IPS-NIHi11 (cell line): ENCODE data around the gene TREH.
"Not testable (repeated sequence)": the region's sequence is repeated elsewhere in the genome, so short reads cannot be mapped to it uniquely, and the experiment has no call there.

Source experiments
- DNase-seq: peaks from one replicate; pipeline ENCODE4 v3.0.0; 2012; ENCODE audit warnings: mixed read lengths, low spot score

The TREH gene

DNA sequence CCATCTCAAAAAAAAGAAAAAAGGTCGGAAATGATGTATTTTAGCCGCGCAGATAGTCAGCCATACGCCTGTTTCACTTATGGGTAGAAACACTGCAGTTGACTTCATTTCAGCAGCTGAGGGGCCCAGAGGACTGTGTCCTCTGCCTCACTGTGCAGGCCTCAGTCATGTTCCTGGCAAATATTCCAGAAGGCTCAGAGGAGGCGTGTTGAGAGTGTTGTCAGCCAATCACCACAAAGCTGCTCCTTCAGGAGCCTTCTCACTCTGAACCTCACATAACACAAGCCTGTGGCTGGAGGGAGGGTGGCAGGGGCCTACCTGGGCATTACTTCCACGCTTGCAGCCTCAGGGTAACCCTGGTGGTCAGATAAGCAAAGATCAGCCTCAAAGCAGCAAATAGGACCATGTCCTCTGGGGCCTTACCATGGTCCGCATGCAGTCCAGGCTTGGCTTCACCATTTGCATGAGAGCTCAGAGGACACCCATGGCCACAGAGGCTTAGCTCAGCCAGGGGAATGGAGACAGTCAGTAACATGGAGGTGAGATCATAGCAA is 17.3 kb upstream of the TREH start:
- peak; percentile 31 for DNase-seq

DNA sequence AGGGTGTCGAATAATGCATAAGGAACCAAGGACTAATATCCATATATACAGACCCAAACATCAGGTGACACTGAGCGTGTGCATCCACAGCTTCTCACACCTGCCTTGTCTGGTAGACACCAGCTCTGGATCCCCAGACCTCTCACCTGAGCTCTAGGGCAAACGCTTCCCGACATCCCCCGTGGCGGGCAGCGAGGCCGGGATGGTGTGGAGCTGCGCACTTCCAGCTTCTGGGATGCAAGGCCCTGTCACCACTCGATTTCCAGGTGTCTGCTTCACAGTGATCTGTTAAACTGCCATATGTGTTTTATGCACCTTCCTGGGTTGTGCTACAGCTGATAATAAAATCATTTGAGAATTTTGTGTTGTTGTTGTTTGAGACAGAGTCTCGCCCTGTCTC is 15.3 kb upstream of the TREH start:
- DNase-seq = no peak

DNA sequence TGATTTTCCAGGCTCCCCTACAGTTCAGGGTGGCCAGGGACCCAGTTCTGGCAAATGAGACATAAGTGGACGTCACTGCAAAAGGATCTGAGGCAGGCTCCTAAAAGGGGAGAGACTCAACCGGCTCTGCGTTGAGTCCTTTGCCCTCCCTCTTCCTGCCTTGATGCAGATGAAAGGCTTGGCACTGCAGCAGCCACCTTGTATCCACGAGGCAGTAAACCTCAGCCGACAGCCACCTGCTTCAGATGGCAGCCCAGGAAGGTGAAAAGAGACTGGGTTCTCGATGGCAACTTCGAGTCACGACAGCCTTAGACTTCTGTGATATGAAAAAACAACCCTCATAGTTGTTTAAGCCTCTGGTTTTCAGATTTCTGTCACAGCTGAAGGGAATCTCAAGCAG is 14.7 kb upstream of the TREH start:
- no peak for DNase-seq

DNA sequence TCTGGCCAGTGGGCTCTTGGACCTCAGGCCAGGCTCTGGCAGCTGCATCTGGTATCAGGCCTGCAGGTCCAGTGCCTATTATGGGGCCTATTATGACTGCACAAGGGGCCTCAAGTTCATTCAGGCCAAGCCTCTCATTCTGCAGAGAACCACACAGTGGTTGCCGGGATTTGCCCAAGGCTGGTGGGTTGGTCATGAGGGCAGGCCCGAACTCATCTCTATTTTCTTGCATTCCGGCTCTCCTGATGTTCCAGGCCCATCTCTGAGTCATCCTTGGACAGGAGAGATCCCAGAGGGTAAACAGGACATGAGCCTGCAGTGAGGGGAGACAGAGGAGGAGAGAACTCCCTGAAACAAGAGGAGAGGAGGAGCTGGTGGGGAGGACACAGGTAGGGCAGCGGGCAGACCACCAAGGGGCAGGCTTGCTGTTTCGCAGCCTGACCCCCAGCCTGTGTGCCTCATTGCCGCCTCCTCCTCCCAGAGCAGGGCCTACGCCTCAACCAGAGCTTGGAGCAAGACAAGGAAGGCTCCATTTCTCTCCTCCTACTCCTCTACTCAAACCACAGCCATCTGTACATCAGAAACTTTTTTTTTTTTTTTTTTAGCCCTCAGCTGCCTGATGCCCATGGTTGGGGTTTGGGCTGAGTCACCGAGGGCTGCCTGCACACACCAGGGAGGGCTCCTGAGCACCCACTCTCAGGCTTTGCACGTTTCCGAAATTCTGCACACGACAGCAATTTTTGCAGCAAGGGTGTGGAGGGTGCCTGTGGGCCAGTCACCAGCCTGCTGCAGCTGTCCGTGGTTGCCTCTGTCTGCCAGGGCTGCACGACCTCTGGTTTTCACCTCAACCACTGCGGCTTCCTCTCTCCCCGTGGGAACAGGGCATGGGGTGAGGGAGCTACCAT is 12.7 kb upstream of the TREH start:
- no peak for DNase-seq

DNA sequence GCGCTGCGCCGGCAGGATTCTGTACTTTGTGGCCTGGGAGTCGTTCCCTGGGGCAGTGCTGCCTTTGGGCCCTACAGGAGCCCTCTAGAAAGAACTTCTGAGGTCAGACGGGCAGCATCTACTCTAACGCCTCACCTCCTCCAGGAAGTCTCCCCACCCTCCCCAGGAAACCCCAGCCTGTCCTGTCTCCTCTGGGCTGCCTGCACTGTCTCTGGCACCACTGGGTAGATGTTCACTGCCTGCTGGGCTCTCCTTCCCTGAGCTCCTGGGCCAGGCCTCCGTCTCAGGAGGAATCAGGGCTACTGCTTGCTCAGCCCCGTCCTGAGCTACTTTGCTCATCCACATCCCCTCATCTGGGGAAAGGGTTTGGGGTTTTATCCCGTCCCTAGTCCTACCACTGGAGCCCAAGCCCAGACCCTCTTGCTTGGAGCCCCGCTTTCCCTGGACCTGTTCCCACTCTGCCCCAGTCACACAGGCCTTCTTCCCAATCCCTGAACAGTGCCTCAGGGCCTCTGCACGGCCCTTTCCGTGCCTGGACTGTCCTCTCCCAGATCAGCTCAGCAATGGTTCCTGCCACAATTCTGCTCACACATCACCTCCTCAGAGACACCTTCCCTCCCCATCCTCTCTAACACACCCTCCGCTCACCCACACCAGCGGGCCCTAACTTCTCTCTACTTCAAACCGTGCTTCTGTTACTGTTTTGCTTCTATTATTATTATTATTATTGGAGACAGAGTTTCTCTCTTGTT is 11.3 kb upstream of the TREH start:
- DNase-seq = no peak

DNA sequence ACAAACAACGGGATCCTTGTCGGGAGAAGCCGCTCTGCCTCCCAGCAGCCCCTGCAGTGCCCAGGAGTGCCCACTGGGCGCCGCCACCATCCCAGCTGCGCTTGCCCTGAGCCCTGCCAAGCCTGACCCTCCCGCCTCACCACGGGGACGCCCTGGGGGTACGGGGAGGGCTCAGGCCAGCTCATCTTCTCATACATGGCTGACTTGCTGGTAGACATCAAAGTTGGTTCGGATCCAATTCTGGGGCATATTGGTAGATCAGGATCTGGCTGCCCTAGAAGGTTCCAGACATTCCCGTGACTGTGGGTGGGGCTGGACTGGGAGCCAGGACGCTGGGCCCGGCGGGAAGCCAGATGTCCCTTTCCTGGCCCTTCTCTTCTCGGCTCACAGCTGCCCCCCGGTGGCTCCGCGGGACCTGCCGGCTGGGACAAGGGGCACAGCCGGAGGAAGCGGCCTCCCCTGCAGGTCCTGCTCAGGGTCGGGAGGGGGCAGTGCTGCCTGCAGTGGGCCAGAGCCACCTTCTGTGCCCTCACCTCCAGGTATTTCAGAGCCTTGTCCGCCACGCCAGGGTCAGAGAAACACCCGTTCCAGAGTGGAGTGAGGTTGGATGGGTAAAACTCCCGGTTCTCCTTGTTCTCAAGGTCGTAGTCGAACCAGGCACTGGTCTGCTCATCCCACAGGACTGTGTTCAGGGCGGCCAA is 10.6 kb upstream of the TREH start:
- DNase-seq = peak; percentile 95

DNA sequence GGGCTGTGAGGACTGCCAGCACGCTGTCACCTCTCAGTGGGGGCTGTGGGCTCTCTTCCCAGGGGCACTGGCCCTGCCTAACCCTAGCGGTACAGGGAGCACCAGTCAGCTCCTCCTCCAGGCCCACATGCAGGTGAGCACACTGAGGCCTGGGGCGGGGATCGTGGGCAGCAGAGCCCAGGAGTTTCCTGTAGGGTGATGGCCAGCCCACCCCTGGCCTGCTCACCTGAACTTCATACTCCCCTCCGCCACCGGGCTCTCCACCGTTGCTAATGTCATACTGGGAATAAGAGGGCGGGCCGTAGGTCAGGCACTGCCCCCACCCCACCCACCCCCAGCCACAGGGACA is 10.0 kb upstream of the TREH start:
- DNase-seq = no peak

DNA sequence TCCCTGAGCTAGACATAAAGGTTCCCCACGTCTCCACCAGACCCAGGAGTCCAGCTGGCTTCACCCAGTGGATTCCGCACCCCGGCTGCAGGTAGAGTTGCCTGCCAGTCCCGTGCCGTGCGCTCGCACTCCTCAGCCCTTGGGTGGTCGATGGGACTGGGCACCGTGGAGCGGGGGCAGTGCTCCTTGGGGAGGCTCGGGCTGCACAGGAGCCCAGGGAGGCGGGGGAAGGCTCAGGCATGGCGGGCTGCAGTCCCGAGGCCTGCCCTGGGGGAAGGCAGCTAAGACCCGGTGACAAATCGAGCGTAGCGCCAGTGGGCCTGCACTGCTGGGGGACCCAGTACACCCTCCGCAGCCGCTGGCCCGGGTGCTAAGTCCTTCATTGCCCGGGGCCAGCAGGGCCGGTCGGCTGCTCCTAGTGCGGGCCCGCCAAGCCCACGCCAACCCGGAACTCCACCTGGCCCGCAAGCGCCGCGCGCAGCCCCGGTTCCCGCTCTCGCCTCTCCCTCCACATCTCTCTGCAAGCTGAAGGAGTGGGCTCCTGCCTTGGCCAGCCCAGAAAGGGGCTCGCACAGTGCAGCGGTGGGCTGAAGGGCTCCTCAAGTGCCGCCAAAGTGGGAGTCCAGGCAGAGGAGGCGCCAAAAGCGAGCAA is 9.5 kb upstream of the TREH start:
- DNase-seq = no peak

DNA sequence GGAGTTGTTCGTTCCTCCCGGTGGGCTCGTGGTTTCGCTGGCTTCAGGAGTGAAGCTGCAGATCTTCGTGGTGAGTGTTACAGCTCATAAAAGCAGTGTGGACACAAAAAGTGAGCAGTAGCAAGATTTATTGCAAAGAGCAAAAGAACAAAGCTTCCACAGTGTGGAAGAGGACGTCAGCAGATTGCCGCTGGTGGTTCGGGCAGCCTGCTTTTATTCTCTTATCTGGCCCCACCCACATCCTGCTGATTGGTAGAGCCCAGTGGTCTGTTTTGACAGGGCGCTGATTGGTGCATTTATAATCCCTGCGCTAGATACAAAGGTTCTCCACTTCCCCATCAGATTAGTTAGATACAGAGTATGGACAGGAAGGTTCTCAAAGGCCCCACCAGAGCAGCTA is 8.9 kb upstream of the TREH start:
- DNase-seq = not testable (repeated sequence)

DNA sequence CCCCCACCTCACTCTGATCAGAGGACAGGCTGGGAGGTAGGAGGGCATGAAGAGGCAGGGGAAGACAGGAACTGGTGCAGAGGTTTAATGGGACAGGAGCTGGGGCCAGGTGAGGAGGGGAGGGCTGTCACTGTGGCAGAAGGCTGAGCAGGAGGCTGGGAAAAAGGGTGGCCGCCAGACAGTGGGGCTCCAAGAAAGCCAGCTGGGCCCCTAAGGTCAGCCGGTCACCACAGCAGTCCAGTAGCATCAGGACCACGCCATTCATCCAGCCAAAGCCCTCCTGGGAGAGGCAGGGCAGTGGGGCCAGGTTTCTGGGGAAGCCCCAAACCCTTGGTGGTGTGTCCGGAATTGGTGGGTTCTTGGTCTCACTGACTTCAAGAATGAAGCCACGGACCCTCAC is 8.5 kb upstream of the TREH start:
- DNase-seq = no peak

DNA sequence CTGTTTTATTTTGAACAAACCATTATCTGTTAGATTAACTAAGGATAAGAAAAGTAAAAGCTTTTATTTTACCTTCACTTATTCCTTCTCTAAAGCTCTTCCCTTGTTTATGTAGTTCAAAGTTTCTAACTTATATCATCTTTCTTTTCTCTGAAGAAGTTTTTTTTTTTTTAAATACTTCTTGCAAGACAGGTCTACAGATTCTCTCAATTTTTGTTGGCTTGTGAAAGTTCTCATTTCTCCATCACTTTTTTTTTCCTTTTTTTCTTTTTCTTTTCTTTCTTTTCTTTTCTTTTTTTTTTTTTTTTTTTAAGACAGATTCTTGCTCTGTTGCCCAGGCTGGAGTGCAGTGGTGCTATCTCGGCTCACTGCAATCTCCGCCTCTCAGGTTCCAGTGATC is 4.7 kb upstream of the TREH start:
- DNase-seq = no peak

DNA sequence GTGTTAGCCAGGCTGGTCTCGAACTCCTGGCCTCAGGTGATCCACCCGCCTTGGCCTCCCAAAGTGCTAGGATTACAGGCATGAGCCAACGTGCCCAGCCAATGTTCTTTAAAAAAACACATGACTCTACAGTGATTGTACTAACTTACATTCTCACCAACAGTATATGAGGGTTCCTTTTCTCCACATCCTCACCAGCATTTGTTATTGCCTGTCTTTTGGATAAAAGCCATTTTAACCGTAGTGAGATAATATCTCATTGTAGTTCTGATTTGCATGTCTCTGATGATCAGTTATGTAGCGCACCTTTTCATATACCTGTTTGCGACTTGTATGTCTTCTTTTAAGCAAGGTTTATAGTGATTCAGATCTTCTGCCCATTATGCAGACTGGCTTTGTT is 3.5 kb upstream of the TREH start:
- not testable (repeated sequence) for DNase-seq

DNA sequence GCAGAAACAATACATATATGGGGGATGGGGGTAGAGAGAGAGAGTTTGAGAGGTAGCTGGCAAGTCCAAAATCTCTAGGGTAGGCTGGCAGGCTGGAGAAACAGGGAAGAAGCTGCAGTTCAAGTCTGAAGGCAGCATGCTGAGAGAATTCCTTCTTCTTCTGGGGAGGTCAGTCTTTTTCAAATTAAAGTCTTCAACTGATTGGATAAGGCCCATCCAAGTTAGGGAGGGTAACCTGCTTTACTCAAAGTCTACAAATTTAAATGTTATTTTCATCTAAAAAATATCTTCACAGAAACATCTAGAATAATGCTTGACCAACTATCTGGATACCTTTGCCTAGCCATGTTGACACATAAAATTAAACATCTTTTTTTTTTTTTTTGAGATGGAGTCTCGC is 2.9 kb upstream of the TREH start:
- DNase-seq = no peak

DNA sequence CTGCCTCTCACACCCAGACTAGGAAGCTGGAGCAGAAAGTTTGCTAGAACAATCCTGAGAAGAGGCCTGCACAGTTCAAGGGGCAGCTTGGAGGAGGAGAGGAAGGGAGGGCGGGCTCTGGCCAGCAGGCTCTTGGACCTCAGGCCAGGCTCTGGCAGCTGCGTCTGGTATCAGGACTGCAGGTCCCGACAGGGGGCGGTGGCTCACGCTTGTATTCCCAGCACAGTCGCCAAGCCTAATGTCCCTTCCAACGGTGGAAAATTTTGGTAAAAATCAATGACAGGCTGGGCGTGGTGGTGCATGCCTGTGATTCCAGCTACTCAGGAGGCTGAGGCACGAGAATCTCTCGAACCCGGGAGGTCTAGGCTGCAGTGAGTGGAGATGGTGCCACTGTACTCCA is 542 bp downstream of the TREH start:
- DNase-seq = not testable (repeated sequence)

DNA sequence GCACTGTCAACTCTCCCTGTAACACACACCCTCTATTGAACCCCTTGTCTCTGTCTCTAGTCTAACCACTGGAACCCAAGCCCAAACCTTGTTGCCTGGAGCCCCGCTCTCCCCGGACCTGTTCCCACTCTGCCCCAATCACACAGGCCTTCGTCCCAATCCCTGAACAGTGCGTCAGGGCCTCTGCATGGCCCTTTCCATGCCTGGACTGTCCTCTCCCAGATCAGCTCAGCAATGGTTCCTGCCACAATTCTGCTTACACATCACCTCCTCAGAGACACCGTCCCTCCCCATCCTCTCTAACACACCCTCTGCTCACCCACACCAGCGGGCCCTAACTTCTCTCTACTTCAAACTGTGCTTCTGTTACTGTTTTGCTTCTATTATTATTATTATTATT is 1.5 kb downstream of the TREH start:
- no peak for DNase-seq

DNA sequence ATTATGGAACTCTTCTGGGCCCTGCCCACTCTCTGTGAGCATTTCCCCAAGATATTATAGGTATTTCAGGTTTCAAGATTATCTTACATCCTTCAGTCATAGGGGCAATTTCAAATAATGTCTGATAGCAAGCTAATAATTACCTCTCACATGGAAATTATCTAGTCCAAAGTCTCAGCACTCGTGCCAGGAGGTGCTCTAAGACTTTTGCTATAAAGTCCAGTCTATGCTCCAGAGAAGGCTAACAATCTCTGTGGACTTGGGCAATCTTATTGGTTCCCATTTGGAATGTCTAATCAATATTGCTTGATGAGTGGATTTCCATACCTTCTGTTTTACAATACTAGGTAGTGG is 5.4 kb downstream of the TREH start:
- DNase-seq = no peak

DNA sequence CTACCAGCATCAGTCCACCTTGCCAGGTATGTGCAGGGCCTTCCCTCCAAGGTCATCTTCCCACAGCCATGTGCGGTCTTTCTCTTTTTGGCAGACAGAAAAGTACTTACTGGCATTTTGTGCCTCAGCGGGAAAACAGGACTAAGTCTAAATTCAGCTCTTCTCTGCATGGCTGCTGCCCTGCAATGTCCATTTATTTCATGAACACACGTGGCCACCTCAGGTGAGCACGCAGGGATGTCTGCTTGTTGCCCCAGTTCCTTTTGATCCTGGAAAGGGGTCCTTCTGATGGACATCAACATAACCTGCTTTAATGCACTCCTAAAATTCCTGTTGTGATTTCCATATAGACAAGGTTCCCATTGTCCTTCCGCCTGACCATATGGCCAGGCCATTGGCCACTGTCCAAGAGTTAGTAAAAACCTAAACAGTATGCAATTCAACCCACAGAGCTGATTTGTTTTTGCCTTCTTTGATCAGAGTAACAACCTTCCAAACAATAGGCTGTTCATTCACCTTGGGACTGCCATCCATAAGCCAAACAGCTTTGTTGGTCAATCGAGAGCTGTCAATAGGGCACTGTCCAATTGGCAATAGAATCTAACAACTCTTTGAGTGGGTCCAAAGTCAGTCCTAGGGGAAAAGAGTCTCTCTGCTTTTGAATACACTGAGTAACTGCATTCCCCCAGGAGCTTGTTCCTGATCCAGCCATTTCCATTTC is 5.9 kb downstream of the TREH start:
- DNase-seq = no peak

DNA sequence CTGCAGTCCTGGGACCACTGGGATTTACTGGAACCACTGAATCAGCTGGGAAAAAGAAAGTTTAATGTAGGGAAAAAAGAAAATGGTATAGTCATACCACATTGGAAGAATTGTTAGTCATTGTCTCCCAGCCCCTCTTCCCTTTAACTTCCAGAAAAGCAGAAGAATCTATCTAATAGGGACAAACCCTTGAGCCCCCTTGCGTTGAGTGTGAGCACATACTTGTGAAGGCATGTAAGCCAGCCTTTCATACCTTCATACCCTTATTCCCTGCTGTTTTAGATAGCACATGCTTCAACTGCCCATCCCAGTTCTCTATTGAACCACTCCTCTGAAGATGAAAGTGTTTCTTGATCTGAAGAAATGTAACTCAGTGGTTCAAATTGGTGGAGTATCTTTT is 6.6 kb downstream of the TREH start:
- no peak for DNase-seq

DNA sequence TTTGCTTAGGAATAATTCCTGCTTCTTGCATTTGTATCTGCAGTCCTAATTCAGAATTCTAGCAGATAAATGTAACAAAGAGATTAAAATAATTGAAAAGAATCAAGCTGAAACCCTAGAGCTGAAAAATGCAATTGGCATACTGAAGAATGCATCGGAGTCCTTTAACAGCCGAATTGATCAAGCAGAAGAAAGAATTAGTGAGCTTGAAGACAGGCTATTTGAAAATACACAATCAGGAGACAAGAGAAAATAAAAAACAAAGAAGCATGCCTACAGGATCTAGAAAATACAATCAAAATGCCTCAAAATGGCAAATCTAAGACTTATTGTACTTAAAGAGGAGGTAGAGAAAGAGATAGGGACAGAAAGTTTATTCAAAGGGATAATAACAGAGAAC is 8.2 kb downstream of the TREH start:
- no peak for DNase-seq

DNA sequence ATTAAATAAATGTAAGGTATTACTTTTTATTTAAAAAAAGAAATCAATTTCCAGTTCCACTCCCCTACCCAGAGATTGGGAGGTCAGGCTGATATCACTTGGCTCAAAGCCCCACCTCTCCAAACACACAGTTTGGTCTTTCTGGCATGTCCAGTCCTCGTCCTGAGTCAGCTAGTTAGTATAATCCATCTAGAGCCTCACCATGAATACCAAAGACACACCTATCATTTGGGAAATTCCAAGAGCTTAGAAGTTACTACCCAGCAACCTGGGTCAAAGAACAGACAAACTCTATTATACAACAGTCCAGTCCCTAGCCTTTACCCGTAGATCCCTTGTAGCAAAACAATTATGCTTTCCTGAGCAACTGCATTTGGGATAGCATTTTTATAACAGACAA is 9.4 kb downstream of the TREH start:
- no peak for DNase-seq

DNA sequence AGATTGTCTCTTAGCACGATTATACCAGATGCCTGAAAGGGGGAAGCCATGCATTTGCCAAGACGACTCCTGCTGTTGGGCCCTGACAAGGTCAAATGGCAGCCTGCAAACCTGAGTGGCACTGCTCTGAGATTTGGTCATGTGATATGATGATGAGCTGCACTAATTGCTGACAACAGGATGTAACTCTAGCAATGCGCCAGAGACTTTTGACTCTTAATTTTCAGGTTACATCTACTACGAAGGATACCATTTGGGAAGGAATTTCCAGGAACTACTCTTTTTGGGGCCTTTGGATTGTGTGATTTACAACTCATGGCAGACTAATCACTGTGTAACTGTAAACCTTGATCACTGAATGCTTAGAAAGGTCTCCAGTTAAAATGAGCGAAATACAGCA is 13.1 kb downstream of the TREH start:
- DNase-seq = no peak

DNA sequence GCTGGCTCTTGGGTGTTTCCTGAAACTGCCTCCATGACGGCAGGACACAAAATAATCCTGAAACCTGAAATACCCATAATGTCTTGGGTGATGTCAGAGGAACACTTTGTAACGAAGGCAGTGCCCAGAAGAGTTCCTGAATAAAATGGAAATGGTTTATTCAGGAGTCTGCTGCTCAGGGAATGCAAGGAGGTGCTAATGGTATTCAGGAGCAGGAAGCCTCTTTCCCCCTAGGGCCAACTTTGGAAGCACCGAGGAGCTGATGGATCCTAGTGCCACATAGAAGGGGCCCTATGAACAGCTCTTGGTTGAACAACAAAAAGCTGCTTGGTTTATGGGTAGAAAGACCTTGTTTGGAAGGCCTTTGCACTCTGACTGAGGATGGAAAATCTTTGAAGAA is 15.5 kb downstream of the TREH start:
- DNase-seq = no peak
